Smooth muscle cell (in vitro differentiated cells): ENCODE measurements around the gene PNPT1. TPM values are rescaled to one million over a fixed set of nuclear protein-coding genes. Genes with fewer than 3 reads are reported as not detected.
"Not testable (repeated sequence)": the region's sequence is repeated elsewhere in the genome, so short reads cannot be mapped to it uniquely, and the experiment has no call there.

Source experiments
- DNase-seq: peaks from one replicate; lab custom pipeline; 2025; ENCODE audit not compliant: unreplicated experiment; lab: John Stamatoyannopoulos, UW
- H2AFZ ChIP-seq: fragments of 200-600 bp; sonication (generic); 2 replicates; pipeline ENCODE4 v1.6.0; 2016; ENCODE audit warnings: antibody characterized with exemption, low read depth, mild to moderate bottlenecking
- H3F3A ChIP-seq: fragments of 200-600 bp; sonication (generic); 2 replicates; pipeline ENCODE4 v1.6.0; 2017; ENCODE audit warnings: antibody characterized with exemption, low read depth
- H3K27ac ChIP-seq: fragments of 200-600 bp; sonication (generic); 2 replicates; pipeline ENCODE4 v1.5.1; 2016; ENCODE audit warnings: low read depth, mild to moderate bottlenecking
- H3K27me3 ChIP-seq: fragments of 200-600 bp; sonication (generic); 2 replicates; pipeline ENCODE4 v1.6.1; 2016; ENCODE audit warnings: low read depth, mild to moderate bottlenecking
- H3K36me3 ChIP-seq: fragments of 200-600 bp; sonication (generic); 2 replicates; pipeline ENCODE4 v1.5.1; 2016; ENCODE audit warnings: low read depth
- H3K4me1 ChIP-seq: fragments of 200-600 bp; sonication (generic); 2 replicates; pipeline ENCODE4 v1.5.1; 2016; ENCODE audit warnings: low read depth
- H3K4me2 ChIP-seq: fragments of 200-600 bp; sonication (generic); 2 replicates; pipeline ENCODE4 v1.6.0; 2016; ENCODE audit warnings: mild to moderate bottlenecking
- H3K4me3 ChIP-seq: fragments of 200-600 bp; sonication (generic); 2 replicates; pipeline ENCODE4 v1.5.1; 2016; ENCODE audit warnings: mild to moderate bottlenecking
- H3K79me2 ChIP-seq: fragments of 200-600 bp; sonication (generic); 2 replicates; pipeline ENCODE4 v1.6.0; 2016; ENCODE audit warnings: low read depth, mild to moderate bottlenecking
- H3K9ac ChIP-seq: fragments of 200-600 bp; sonication (generic); 2 replicates; pipeline ENCODE4 v1.6.0; 2016; ENCODE audit warnings: low read depth
- H3K9me3 ChIP-seq: fragments of 200-600 bp; sonication (generic); replicated peaks from 2 replicates; pipeline ENCODE4 v1.5.1; 2016; ENCODE audit warnings: low read depth
- H4K20me1 ChIP-seq: fragments of 200-600 bp; sonication (generic); 2 replicates; pipeline ENCODE4 v1.6.0; 2016; ENCODE audit warnings: low read depth
- CTCF ChIP-seq: fragments of 200-600 bp; sonication (generic); IDR thresholded peaks from 2 replicates; pipeline ENCODE4 v1.5.1; 2017; ENCODE audit warnings: borderline replicate concordance, mild to moderate bottlenecking, antibody characterized with exemption; ENCODE audit not compliant: insufficient read depth, poor library complexity, severe bottlenecking
- WGBS: methylation state at CpG from one replicate; pipeline ENCODE4 v1.1.7; 2016; ENCODE audit warnings: low lambda C conversion rate; 5-methylcytosine and 5-hydroxymethylcytosine counted together
- polyA plus RNA-seq: library from polyadenylated mRNA; unstranded; fragments of >200 nt; fragmentation: Nextera tagmentation; extraction: Ambion mirVana; gene quantifications from 2 replicates; pipeline ENCODE4 v1.2.1, GENCODE V29; 2016
- total RNA-seq: library from RNA; depleted of rRNA; stranded (reverse); fragments of >200 nt; gene quantifications from 2 replicates; pipeline ENCODE4 v1.2.3, GENCODE V29; 2014

The PNPT1 gene
- total and polyA plus RNA-seq, 2 experiments from 2014 or later, result 7.9 to 16.9 TPM

GRCh38 chr2:55604027-55604565 lies 89.5 kb downstream of the PNPT1 start:
- H3K4me2 ChIP-seq, result no peak overlapping the region
- peaks cover 6% of the 10 kb centered on the region for H3K36me3 ChIP-seq
- H3K79me2 ChIP-seq, result peaks cover 71% of the 10 kb centered on the region
- H3K9ac ChIP-seq, result no peak overlapping the region
- H3F3A ChIP-seq, result no peaks in the 10 kb centered on the region
- no peak overlapping the region for H3K27ac ChIP-seq
- no peaks in the 10 kb centered on the region for H3K9me3 ChIP-seq
- 91% methylated on average over 1 of the region's 1 CpG for WGBS
- no peaks in the 10 kb centered on the region for H3K4me1 ChIP-seq
- no peaks in the 10 kb centered on the region for H3K27me3 ChIP-seq
- no peak for DNase-seq
- no peak overlapping the region for H3K4me3 ChIP-seq
- TF ChIP-seq CTCF, result no peak
- H2AFZ ChIP-seq, result no peak overlapping the region
- peaks cover 45% of the 10 kb centered on the region for H4K20me1 ChIP-seq

GRCh38 chr2:55601849-55602248 lies 91.8 kb downstream of the PNPT1 start:
- Histone ChIP-seq H3K27me3 (no peaks in the 10 kb centered on the region), H3K36me3 (peaks cover 17% of the 10 kb centered on the region), H2AFZ (no peak overlapping the region), H3K4me2 (no peak overlapping the region), H3K4me3 (no peak overlapping the region), H4K20me1 (peaks cover 25% of the 10 kb centered on the region), H3K9ac (no peak overlapping the region), H3K79me2 (peaks cover 58% of the 10 kb centered on the region), H3K27ac (no peak overlapping the region), H3K9me3 (no peaks in the 10 kb centered on the region), H3K4me1 (no peaks in the 10 kb centered on the region), H3F3A (no peaks in the 10 kb centered on the region)
- no peak for DNase-seq
- TF ChIP-seq CTCF, result no peak

- no peaks in the 10 kb centered on the region for H3K4me1 ChIP-seq
- H3K9me3 ChIP-seq, result no peaks in the 10 kb centered on the region
- no peak for DNase-seq
- peaks cover 55% of the 10 kb centered on the region for H3K79me2 ChIP-seq
- WGBS, result 96% methylated on average over 11 of the region's 11 CpGs
- peaks cover 10% of the 10 kb centered on the region for H4K20me1 ChIP-seq
- H3K27ac ChIP-seq, result no peak overlapping the region
- no peak overlapping the region for H2AFZ ChIP-seq
- TF ChIP-seq CTCF, result no peak
- H3K36me3 ChIP-seq, result peaks cover 19% of the 10 kb centered on the region
- H3K4me3 ChIP-seq, result no peak overlapping the region
- H3K9ac ChIP-seq, result no peak overlapping the region
- no peaks in the 10 kb centered on the region for H3F3A ChIP-seq
- no peak overlapping the region for H3K4me2 ChIP-seq
- H3K27me3 ChIP-seq, result no peaks in the 10 kb centered on the region
Measured at GRCh38 chr2:55598056-55598795, 95.4 kb downstream of the PNPT1 start.

- not testable (repeated sequence) for DNase-seq, H3K4me3 ChIP-seq, H3K27me3 ChIP-seq, H3F3A ChIP-seq, H3K27ac ChIP-seq, H3K4me1 ChIP-seq, H4K20me1 ChIP-seq, H2AFZ ChIP-seq, H3K4me2 ChIP-seq, H3K9ac ChIP-seq, H3K9me3 ChIP-seq
- 97% methylated on average over 6 of the region's 6 CpGs for WGBS
- Histone ChIP-seq H3K79me2 (peaks cover 56% of the 10 kb centered on the region), H3K36me3 (peaks cover 19% of the 10 kb centered on the region)
Measured at GRCh38 chr2:55596795-55597194, 96.8 kb downstream of the PNPT1 start.
